ENCODE results near the gene ATRN. TPM values are rescaled to one million over a fixed set of nuclear protein-coding genes. Genes with fewer than 3 reads are reported as not detected.

Gene ATRN
- total and polyA plus RNA-seq, 4 donors: 8.4 to 104 (median 46.0) TPM

GRCh38 chr20:3606021-3606420 is 135.2 kb downstream of the ATRN start:
- peaks cover 3 to 48% (median 34%) of the 10 kb centered on the region in 4 donors for H3K36me3 ChIP-seq (ENCODE audit: control insufficient read depth in 4 of 4, insufficient read depth in 3 of 4, low read depth in 1 of 4, low read length in 3 of 4)
- 81% methylated on average over 3 of the region's 3 CpGs for WGBS
- H3K9me3 ChIP-seq (ENCODE audit: control insufficient read depth in 4 of 4, low read length in 3 of 4): no peaks in the 10 kb centered on the region
- TF ChIP-seq TAF1 (conservative IDR thresholded peaks at IDR 0.05) (no peak), CTCF (IDR thresholded peaks at IDR 0.05; ENCODE audit: low read depth, low read length, missing input control) (no peak), YY1 (IDR thresholded peaks at IDR 0.05) (no peak), ZBTB33 (IDR thresholded peaks at IDR 0.05) (no peak), FOXA1 (IDR thresholded peaks at IDR 0.05) (no peak), HNF4G (IDR thresholded peaks at IDR 0.05) (no peak), RAD21 (IDR thresholded peaks at IDR 0.05) (no peak), SP1 (IDR thresholded peaks at IDR 0.05) (no peak), RXRA (IDR thresholded peaks at IDR 0.05) (no peak)
- TF ChIP-seq, protein P1, sequence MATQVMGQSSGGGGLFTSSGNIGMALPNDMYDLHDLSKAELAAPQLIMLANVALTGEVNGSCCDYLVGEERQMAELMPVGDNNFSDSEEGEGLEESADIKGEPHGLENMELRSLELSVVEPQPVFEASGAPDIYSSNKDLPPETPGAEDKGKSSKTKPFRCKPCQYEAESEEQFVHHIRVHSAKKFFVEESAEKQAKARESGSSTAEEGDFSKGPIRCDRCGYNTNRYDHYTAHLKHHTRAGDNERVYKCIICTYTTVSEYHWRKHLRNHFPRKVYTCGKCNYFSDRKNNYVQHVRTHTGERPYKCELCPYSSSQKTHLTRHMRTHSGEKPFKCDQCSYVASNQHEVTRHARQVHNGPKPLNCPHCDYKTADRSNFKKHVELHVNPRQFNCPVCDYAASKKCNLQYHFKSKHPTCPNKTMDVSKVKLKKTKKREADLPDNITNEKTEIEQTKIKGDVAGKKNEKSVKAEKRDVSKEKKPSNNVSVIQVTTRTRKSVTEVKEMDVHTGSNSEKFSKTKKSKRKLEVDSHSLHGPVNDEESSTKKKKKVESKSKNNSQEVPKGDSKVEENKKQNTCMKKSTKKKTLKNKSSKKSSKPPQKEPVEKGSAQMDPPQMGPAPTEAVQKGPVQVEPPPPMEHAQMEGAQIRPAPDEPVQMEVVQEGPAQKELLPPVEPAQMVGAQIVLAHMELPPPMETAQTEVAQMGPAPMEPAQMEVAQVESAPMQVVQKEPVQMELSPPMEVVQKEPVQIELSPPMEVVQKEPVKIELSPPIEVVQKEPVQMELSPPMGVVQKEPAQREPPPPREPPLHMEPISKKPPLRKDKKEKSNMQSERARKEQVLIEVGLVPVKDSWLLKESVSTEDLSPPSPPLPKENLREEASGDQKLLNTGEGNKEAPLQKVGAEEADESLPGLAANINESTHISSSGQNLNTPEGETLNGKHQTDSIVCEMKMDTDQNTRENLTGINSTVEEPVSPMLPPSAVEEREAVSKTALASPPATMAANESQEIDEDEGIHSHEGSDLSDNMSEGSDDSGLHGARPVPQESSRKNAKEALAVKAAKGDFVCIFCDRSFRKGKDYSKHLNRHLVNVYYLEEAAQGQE (IDR thresholded peaks at IDR 0.05): no peak
- TF ChIP-seq, protein P2, sequence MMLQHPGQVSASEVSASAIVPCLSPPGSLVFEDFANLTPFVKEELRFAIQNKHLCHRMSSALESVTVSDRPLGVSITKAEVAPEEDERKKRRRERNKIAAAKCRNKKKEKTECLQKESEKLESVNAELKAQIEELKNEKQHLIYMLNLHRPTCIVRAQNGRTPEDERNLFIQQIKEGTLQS (IDR thresholded peaks at IDR 0.05): no peak
- TF ChIP-seq, protein P3, sequence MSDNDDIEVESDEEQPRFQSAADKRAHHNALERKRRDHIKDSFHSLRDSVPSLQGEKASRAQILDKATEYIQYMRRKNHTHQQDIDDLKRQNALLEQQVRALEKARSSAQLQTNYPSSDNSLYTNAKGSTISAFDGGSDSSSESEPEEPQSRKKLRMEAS (IDR thresholded peaks at IDR 0.05): no peak
- no peak for DNase-seq (ENCODE audit: low spot score)
- no peaks in the 10 kb centered on the region for H3K27me3 ChIP-seq (ENCODE audit: control insufficient read depth in 4 of 4, insufficient read depth in 4 of 4, low read length in 3 of 4)
- H3K4me1 ChIP-seq (ENCODE audit: control insufficient read depth in 4 of 4, insufficient read depth in 4 of 4, low read length in 3 of 4): no peaks in the 10 kb centered on the region
- H3K4me3 ChIP-seq (ENCODE audit: low read depth in 1 of 3, low read length in 3 of 3): no peak overlapping the region
- no peak overlapping the region for H3K27ac ChIP-seq (ENCODE audit: low read depth in 1 of 2, low read length in 2 of 2)
- H3K9ac ChIP-seq (ENCODE audit: low read depth in 1 of 2, low read length in 2 of 2): no peak overlapping the region

GRCh38 chr20:3611901-3612300 is 141.1 kb downstream of the ATRN start:
- no peak overlapping the region for H3K9ac ChIP-seq (ENCODE audit: low read depth in 1 of 2, low read length in 2 of 2)
- no peaks in the 10 kb centered on the region for H3K27me3 ChIP-seq (ENCODE audit: control insufficient read depth in 4 of 4, insufficient read depth in 4 of 4, low read length in 3 of 4)
- H3K27ac ChIP-seq (ENCODE audit: low read depth in 1 of 2, low read length in 2 of 2): no peak overlapping the region
- WGBS: 68% methylated on average over 1 of the region's 1 CpG
- H3K36me3 ChIP-seq (ENCODE audit: control insufficient read depth in 4 of 4, insufficient read depth in 3 of 4, low read depth in 1 of 4, low read length in 3 of 4): peaks cover 8 to 16% (median 11%) of the 10 kb centered on the region in 4 donors
- H3K4me1 ChIP-seq (ENCODE audit: control insufficient read depth in 4 of 4, insufficient read depth in 4 of 4, low read length in 3 of 4): no peaks in the 10 kb centered on the region
- H3K9me3 ChIP-seq (ENCODE audit: control insufficient read depth in 4 of 4, low read length in 3 of 4): no peaks in the 10 kb centered on the region
- no peak for DNase-seq (ENCODE audit: low spot score)
- H3K4me3 ChIP-seq (ENCODE audit: low read depth in 1 of 3, low read length in 3 of 3): no peak overlapping the region
- TF ChIP-seq FOXA2 (IDR thresholded peaks at IDR 0.05): no peak
- TF ChIP-seq, protein P2 (IDR thresholded peaks at IDR 0.05): no peak
- TF ChIP-seq TAF1 (conservative IDR thresholded peaks at IDR 0.05): no peak
- TF ChIP-seq NR2F2 (IDR thresholded peaks at IDR 0.05): no peak
- no peak for TF ChIP-seq HNF4G (IDR thresholded peaks at IDR 0.05)
- no peak for TF ChIP-seq RXRA (IDR thresholded peaks at IDR 0.05)
- TF ChIP-seq, protein P1 (IDR thresholded peaks at IDR 0.05): no peak
- TF ChIP-seq RAD21 (IDR thresholded peaks at IDR 0.05): no peak
- no peak for TF ChIP-seq YY1 (IDR thresholded peaks at IDR 0.05)
- no peak for TF ChIP-seq EGR1 (IDR thresholded peaks at IDR 0.05; ENCODE audit: low read depth in 2 of 2)
- TF ChIP-seq CTCF (IDR thresholded peaks at IDR 0.05; ENCODE audit: low read depth, low read length, missing input control): no peak
- TF ChIP-seq, protein P3 (IDR thresholded peaks at IDR 0.05): no peak
- TF ChIP-seq GABPA (IDR thresholded peaks at IDR 0.05 in 1 of 2, conservative IDR thresholded peaks at IDR 0.05 in 1 of 2): no peak

Data from liver (tissue), 9 donors.